Loucy (cell line): ENCODE measurements around the gene NIT2.

Experiments
- H2AFZ ChIP-seq: fragments of 200-600 bp; sonication (generic); 2 replicates; pipeline ENCODE4 v1.6.0; 2016; ENCODE audit warnings: antibody characterized with exemption, mild to moderate bottlenecking, low read length, moderate library complexity
- H3F3A ChIP-seq: fragments of 200-600 bp; 2 replicates; pipeline ENCODE4 v1.6.0; 2016; ENCODE audit warnings: antibody characterized with exemption, low read depth, mild to moderate bottlenecking
- H3K27me3 ChIP-seq: fragments of 200-600 bp; sonication (generic); 2 replicates; pipeline ENCODE4 v1.6.1; 2014; ENCODE audit warnings: low read length, mild to moderate bottlenecking; ENCODE audit not compliant: insufficient read depth, poor library complexity, severe bottlenecking
- H3K36me3 ChIP-seq: fragments of 200-600 bp; sonication (generic); 2 replicates; pipeline ENCODE4 v1.6.1; 2016; ENCODE audit warnings: low read length; ENCODE audit not compliant: insufficient read depth
- H3K4me1 ChIP-seq: fragments of 200-600 bp; sonication (generic); 2 replicates; pipeline ENCODE4 v1.5.1; 2014; ENCODE audit warnings: low read length, mild to moderate bottlenecking; ENCODE audit not compliant: insufficient read depth, poor library complexity, severe bottlenecking
- H3K4me2 ChIP-seq: fragments of 200-600 bp; sonication (generic); 2 replicates; pipeline ENCODE4 v1.6.0; 2014; ENCODE audit warnings: antibody characterized with exemption, low read length, low read depth, mild to moderate bottlenecking; ENCODE audit not compliant: poor library complexity, severe bottlenecking
- H3K4me3 ChIP-seq: fragments of 200-600 bp; sonication (generic); 2 replicates; pipeline ENCODE4 v1.5.1; 2014; ENCODE audit warnings: low read length, mild to moderate bottlenecking, mixed read lengths; ENCODE audit not compliant: poor library complexity, severe bottlenecking
- H3K79me2 ChIP-seq: fragments of 200-600 bp; sonication (generic); 2 replicates; pipeline ENCODE4 v1.6.1; 2014; ENCODE audit warnings: low read length; ENCODE audit not compliant: insufficient read depth
- H3K9ac ChIP-seq: fragments of 200-600 bp; sonication (generic); 2 replicates; pipeline ENCODE4 v1.6.0; 2014; ENCODE audit warnings: mild to moderate bottlenecking, low read depth, low read length, moderate library complexity; ENCODE audit not compliant: poor library complexity, severe bottlenecking
- H3K9me2 ChIP-seq: fragments of 200-600 bp; sonication (generic); replicated peaks from 2 replicates; pipeline ENCODE4 v1.6.1; 2016; ENCODE audit warnings: low read depth, low read length, mixed read lengths
- H3K9me3 ChIP-seq: fragments of 200-600 bp; sonication (generic); 2 replicates; pipeline ENCODE4 v1.6.1; 2014; ENCODE audit warnings: mild to moderate bottlenecking, antibody characterized with exemption, low read length, low read depth; ENCODE audit not compliant: insufficient read depth
- H4K20me1 ChIP-seq: fragments of 200-600 bp; sonication (generic); 2 replicates; pipeline ENCODE4 v1.6.0; 2014; ENCODE audit warnings: antibody characterized with exemption, low read length, mild to moderate bottlenecking; ENCODE audit not compliant: insufficient read depth, poor library complexity, severe bottlenecking
- CTCF ChIP-seq: fragments of 200-600 bp; sonication (generic); conservative IDR thresholded peaks from 2 replicates; pipeline ENCODE4 v1.5.1; 2014; ENCODE audit warnings: mild to moderate bottlenecking, antibody characterized with exemption, low read length
- EZH2phosphoT487 ChIP-seq: fragments of 200-600 bp; IDR thresholded peaks from 2 replicates; pipeline ENCODE4 v1.6.1; 2018; ENCODE audit warnings: antibody characterized with exemption, mild to moderate bottlenecking, moderate library complexity, borderline replicate concordance

NIT2 gene

GRCh38 chr3:100374521-100374920 is 40.0 kb downstream of the NIT2 start:
- H2AFZ ChIP-seq: no peak overlapping the region
- no peaks in the 10 kb centered on the region for H3K79me2 ChIP-seq
- H3K36me3 ChIP-seq: peaks cover 91% of the 10 kb centered on the region
- TF ChIP-seq EZH2phosphoT487 (no peak), CTCF (no peak)
- no peak overlapping the region for H3K4me2 ChIP-seq
- H3F3A ChIP-seq: no peaks in the 10 kb centered on the region
- no peaks in the 10 kb centered on the region for H3K9me3 ChIP-seq
- no peaks in the 10 kb centered on the region for H4K20me1 ChIP-seq
- no peaks in the 10 kb centered on the region for H3K4me1 ChIP-seq
- H3K9me2 ChIP-seq: no peaks in the 10 kb centered on the region
- no peak overlapping the region for H3K4me3 ChIP-seq
- no peak overlapping the region for H3K9ac ChIP-seq
- no peaks in the 10 kb centered on the region for H3K27me3 ChIP-seq

GRCh38 chr3:100376301-100376700 is 41.7 kb downstream of the NIT2 start:
- H3K9me2 ChIP-seq: no peaks in the 10 kb centered on the region
- H4K20me1 ChIP-seq: no peaks in the 10 kb centered on the region
- H3K9me3 ChIP-seq: no peaks in the 10 kb centered on the region
- TF ChIP-seq CTCF (no peak), EZH2phosphoT487 (no peak)
- H3K4me1 ChIP-seq: no peaks in the 10 kb centered on the region
- H3K27me3 ChIP-seq: no peaks in the 10 kb centered on the region
- no peak overlapping the region for H3K9ac ChIP-seq
- H2AFZ ChIP-seq: no peak overlapping the region
- H3K79me2 ChIP-seq: no peaks in the 10 kb centered on the region
- H3F3A ChIP-seq: no peaks in the 10 kb centered on the region
- H3K4me2 ChIP-seq: no peak overlapping the region
- no peak overlapping the region for H3K4me3 ChIP-seq
- peaks cover 91% of the 10 kb centered on the region for H3K36me3 ChIP-seq

- Histone ChIP-seq H3K27me3 (no peaks in the 10 kb centered on the region), H3K4me2 (no peak overlapping the region), H3K36me3 (peaks cover 80% of the 10 kb centered on the region), H3F3A (no peaks in the 10 kb centered on the region), H2AFZ (no peak overlapping the region), H3K9me3 (peaks cover 10% of the 10 kb centered on the region; the same call in 1 of the 2 replicates), H3K9me2 (no peaks in the 10 kb centered on the region), H3K4me3 (no peak overlapping the region), H3K4me1 (no peaks in the 10 kb centered on the region), H4K20me1 (peaks cover 5% of the 10 kb centered on the region), H3K79me2 (peaks cover 30% of the 10 kb centered on the region), H3K9ac (no peak overlapping the region)
- TF ChIP-seq CTCF (no peak), EZH2phosphoT487 (no peak)
Measured at GRCh38 chr3:100384733-100385525, 50.4 kb downstream of the NIT2 start.
